PFSK-1 (cell line): ENCODE measurements around the gene TMEM121B.

Source experiments
- POLR2AphosphoS5 ChIP-seq: IDR thresholded peaks from 2 replicates; pipeline ENCODE4 v1.6.1; 2012; ENCODE audit warnings: low read depth, mild to moderate bottlenecking, control low read depth, low read length, moderate library complexity
- REST ChIP-seq, 2 experiments: IDR thresholded peaks; 2 replicates each; pipeline versions ENCODE4 v1.6.1 to v1.8.0; 2011 to 2012; ENCODE audit warnings: low read depth in 2 of 2, low read length in 2 of 2, control low read depth in 1 of 2, inconsistent platforms in 1 of 2, mild to moderate bottlenecking in 1 of 2, moderate library complexity in 1 of 2; ENCODE audit not compliant: insufficient read depth in 1 of 2
- TAF1 ChIP-seq: IDR thresholded peaks from 2 replicates; pipeline ENCODE4 v1.6.1; 2012; ENCODE audit warnings: low read length, control low read depth, borderline replicate concordance; ENCODE audit not compliant: insufficient read depth

GRCh38 chr22:17106785-17107546, 14.2 kb downstream of the TMEM121B start:
- TF ChIP-seq REST (IDR thresholded peaks at IDR 0.05; ENCODE audit: insufficient read depth in 1 of 2, low read depth in 2 of 2, low read length in 2 of 2), result no peak
- TF ChIP-seq POLR2AphosphoS5, result no peak
- TF ChIP-seq TAF1, result no peak
